ENCODE data around the gene MSI2. TPM values are rescaled to one million over a fixed set of nuclear protein-coding genes. Genes with fewer than 3 reads are reported as not detected.

MSI2 gene
- total RNA-seq, 1 donor, result 23.2 TPM

DNA sequence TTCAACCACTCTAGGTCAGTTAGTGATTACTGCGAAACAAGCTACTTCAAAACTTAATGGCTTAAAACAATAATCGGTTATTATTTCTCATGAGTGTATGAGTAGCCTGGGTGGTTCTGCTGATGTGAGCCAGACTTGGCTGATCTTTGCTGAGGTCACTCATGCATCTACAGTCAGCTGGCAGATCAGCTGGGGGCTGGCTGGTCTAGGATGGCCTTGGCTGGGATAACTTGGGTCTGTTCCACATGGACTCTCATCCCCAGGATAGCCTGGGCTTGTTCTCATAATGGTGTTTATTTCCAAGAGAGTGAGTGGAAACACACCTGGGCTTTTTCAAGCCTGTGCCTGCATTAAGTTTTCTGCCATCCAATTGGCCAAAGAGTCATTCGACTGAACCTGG is 475.7 kb downstream of the MSI2 start:
- H3K36me3 ChIP-seq (ENCODE audit: insufficient read depth, low read length), result no peaks in the 10 kb centered on the region
- no peak overlapping the region for H2AFZ ChIP-seq (ENCODE audit: low read length)
- no peak overlapping the region for H3K27ac ChIP-seq (ENCODE audit: low read depth, low read length)
- no peak overlapping the region for H3K4me3 ChIP-seq (ENCODE audit: insufficient read depth, low read length)
- H4K20me1 ChIP-seq (ENCODE audit: insufficient read depth, low read length), result no peaks in the 10 kb centered on the region
- no peaks in the 10 kb centered on the region for H3K79me2 ChIP-seq (ENCODE audit: insufficient read depth, low read length)
- DNase-seq (ENCODE audit: insufficient read length, low spot score, missing footprints), result no peak
- H3K4me1 ChIP-seq (ENCODE audit: insufficient read depth, low read length), result no peaks in the 10 kb centered on the region
- H3K9me3 ChIP-seq (ENCODE audit: low read depth, low read length), result no peaks in the 10 kb centered on the region
- TF ChIP-seq, protein P1, sequence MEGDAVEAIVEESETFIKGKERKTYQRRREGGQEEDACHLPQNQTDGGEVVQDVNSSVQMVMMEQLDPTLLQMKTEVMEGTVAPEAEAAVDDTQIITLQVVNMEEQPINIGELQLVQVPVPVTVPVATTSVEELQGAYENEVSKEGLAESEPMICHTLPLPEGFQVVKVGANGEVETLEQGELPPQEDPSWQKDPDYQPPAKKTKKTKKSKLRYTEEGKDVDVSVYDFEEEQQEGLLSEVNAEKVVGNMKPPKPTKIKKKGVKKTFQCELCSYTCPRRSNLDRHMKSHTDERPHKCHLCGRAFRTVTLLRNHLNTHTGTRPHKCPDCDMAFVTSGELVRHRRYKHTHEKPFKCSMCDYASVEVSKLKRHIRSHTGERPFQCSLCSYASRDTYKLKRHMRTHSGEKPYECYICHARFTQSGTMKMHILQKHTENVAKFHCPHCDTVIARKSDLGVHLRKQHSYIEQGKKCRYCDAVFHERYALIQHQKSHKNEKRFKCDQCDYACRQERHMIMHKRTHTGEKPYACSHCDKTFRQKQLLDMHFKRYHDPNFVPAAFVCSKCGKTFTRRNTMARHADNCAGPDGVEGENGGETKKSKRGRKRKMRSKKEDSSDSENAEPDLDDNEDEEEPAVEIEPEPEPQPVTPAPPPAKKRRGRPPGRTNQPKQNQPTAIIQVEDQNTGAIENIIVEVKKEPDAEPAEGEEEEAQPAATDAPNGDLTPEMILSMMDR (IDR thresholded peaks at IDR 0.05; ENCODE audit: extremely low read depth, low read depth, low read length), result no peak
- H3K27me3 ChIP-seq (ENCODE audit: insufficient read depth, low read length), result peaks cover 4% of the 10 kb centered on the region
- H3K4me2 ChIP-seq (ENCODE audit: insufficient read depth, low read length), result no peak overlapping the region

GRCh38 chr17:57733085-57733484 is 476.8 kb downstream of the MSI2 start:
- no peaks in the 10 kb centered on the region for H3K9me3 ChIP-seq (ENCODE audit: low read depth, low read length)
- no peaks in the 10 kb centered on the region for H4K20me1 ChIP-seq (ENCODE audit: insufficient read depth, low read length)
- no peak overlapping the region for H3K4me3 ChIP-seq (ENCODE audit: insufficient read depth, low read length)
- H3K27ac ChIP-seq (ENCODE audit: low read depth, low read length), result no peak overlapping the region
- DNase-seq (ENCODE audit: insufficient read length, low spot score, missing footprints), result no peak
- H3K36me3 ChIP-seq (ENCODE audit: insufficient read depth, low read length), result no peaks in the 10 kb centered on the region
- peaks cover 4% of the 10 kb centered on the region for H3K27me3 ChIP-seq (ENCODE audit: insufficient read depth, low read length)
- H3K79me2 ChIP-seq (ENCODE audit: insufficient read depth, low read length), result no peaks in the 10 kb centered on the region
- no peak overlapping the region for H2AFZ ChIP-seq (ENCODE audit: low read length)
- TF ChIP-seq, protein P1 (IDR thresholded peaks at IDR 0.05; ENCODE audit: extremely low read depth, low read depth, low read length), result no peak
- H3K4me1 ChIP-seq (ENCODE audit: insufficient read depth, low read length), result no peaks in the 10 kb centered on the region
- H3K4me2 ChIP-seq (ENCODE audit: insufficient read depth, low read length), result no peak overlapping the region

Small RNAs within 50 kb of the gene (small RNA-seq; reads per million reads assigned to genes)
- gene RN7SL449P, result not detected
- gene RNU7-134P, result not detected

Other genes with a start within 250 kb of the MSI2 start
- gene AKAP1, start 171.3 kb upstream of the MSI2 start, total RNA-seq, result 14.5 and 19.7 TPM in 2 replicates